ENCODE measurements around the gene RMDN3. TPM values are rescaled to one million over a fixed set of nuclear protein-coding genes. Genes with fewer than 3 reads are reported as not detected.
A peak's percentile ranks its signal among the peaks of the same experiment; 100 is the strongest.

Gene RMDN3
- total RNA-seq, 4 donors from 2014 or later: 26.7 to 41.1 (median 39.1) TPM

DNA sequence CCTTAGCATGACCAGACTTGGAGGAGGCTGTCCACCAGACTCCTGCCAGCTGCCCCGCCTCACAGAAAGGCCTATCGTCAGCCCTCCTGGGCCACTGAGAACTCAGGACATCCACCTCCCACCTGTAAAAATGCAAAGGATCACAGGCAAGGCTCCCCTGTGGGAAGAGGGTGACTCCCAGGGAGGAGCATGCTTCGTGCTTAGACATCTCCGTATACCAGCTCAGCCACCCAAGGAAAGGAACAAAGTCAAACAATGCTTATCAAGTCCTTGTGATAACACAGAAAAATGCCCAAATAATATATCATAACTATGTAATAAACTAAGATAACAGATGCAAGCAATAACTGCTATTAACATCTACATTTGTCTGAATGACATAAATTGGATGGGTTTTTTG lies 4.2 kb downstream of the RMDN3 start:
- Histone ChIP-seq H3K4me1 (peaks cover 0 to 31% (median 5%) of the 10 kb centered on the region in 4 donors), H3K27me3 (no peaks in the 10 kb centered on the region), H3K9me3 (no peaks in the 10 kb centered on the region), H3K27ac (no peak overlapping the region), H3K36me3 (peaks cover 0 to 69% (median 6%) of the 10 kb centered on the region in 3 donors), H3K4me3 (no peak overlapping the region)
- no peak for DNase-seq (ENCODE audit: low spot score in 2 of 2)
- TF ChIP-seq, protein P1, sequence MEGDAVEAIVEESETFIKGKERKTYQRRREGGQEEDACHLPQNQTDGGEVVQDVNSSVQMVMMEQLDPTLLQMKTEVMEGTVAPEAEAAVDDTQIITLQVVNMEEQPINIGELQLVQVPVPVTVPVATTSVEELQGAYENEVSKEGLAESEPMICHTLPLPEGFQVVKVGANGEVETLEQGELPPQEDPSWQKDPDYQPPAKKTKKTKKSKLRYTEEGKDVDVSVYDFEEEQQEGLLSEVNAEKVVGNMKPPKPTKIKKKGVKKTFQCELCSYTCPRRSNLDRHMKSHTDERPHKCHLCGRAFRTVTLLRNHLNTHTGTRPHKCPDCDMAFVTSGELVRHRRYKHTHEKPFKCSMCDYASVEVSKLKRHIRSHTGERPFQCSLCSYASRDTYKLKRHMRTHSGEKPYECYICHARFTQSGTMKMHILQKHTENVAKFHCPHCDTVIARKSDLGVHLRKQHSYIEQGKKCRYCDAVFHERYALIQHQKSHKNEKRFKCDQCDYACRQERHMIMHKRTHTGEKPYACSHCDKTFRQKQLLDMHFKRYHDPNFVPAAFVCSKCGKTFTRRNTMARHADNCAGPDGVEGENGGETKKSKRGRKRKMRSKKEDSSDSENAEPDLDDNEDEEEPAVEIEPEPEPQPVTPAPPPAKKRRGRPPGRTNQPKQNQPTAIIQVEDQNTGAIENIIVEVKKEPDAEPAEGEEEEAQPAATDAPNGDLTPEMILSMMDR (IDR thresholded peaks at IDR 0.05): no peak
- TF ChIP-seq POLR2A (IDR thresholded peaks at IDR 0.05) (no peak), EP300 (IDR thresholded peaks at IDR 0.05) (no peak)
- 89 to 91% methylated on average over 3 to 4 of the region's 4 CpGs for WGBS, 2 donors

DNA sequence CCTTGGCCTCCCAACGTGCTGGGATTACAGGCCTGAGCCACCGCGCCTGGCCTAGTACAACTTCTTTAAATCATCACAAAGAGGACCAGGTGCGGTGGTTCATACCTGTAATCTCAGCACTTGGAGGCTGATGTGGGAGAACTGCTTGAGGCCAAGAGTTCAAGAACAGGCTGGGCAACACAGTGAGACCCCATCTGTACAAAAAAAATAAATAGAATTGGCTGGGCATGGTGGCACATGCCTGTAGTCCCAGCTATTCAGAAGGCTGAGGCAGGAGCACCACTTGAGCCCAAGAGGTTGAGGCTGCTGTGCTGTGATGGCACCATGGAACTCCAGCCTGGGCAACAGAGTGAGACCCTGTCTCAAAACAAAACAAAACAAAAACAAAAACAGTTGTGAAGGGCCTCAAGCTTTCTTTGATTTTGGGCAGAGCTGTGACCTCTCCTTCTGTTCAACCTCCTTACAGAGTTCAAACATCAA lies 5.9 kb downstream of the RMDN3 start:
- 90 to 96% methylated on average over 4 of the region's 4 CpGs for WGBS, 2 donors
- Histone ChIP-seq H3K4me3 (no peak overlapping the region), H3K27me3 (no peaks in the 10 kb centered on the region), H3K9me3 (no peaks in the 10 kb centered on the region), H3K36me3 (peaks cover 0 to 86% (median 6%) of the 10 kb centered on the region in 3 donors), H3K4me1 (peaks cover 0 to 22% (median 1%) of the 10 kb centered on the region in 4 donors), H3K27ac (no peak overlapping the region)
- DNase-seq (ENCODE audit: low spot score in 2 of 2): no peak
- TF ChIP-seq POLR2A (IDR thresholded peaks at IDR 0.05) (no peak), EP300 (IDR thresholded peaks at IDR 0.05) (no peak)
- TF ChIP-seq, protein P1 (IDR thresholded peaks at IDR 0.05): no peak

DNA sequence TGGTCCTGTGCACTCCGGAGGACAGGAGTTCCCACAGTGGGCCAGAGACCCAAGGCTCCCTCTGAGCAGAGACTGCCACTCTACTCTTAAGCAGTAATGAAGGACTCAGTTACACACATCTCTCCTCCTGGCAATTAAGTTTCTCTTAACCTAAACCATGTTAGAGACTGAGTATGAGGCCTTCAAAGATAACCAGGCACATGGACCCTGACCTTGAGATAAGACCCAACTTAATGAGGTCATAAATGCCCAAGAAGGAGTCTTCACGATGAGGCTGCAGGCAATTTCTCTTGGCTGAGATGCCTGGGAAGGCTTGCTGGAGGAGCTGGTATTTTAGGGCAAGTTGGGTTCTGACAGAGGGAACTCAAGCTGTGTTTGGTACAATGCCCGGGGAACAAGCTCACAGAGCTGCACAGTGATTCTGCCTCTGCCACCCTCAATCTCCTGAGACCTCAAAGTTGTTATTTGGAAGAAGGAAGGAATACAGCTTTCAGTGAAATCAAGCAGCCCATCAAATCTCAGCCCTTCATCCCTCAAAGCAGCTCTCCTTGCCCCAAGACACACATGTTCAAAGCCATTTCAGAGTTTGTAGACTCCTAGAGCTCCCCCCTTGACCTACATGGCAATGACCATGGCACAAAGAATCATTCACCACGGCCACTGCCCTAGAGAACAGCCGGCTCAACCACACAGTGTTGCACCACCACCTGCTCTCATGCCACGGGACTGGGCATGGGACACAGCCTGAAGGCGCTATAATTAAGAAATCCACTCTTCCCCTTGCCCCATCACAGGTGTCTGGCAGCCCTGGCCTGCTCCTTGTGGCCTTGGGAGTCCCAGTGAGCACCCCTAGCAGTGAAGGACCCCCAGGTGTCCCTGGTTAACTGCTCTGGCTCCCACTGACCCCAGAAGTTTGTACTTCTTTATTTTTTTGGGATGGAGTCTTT lies 7.1 kb downstream of the RMDN3 start:
- no peak for TF ChIP-seq POLR2A (IDR thresholded peaks at IDR 0.05)
- TF ChIP-seq, protein P1 (IDR thresholded peaks at IDR 0.05): no peak
- TF ChIP-seq EP300 (IDR thresholded peaks at IDR 0.05): no peak
- Histone ChIP-seq H3K27ac (no peak overlapping the region), H3K27me3 (no peaks in the 10 kb centered on the region), H3K4me1 (peaks cover 0 to 9% (median 0%) of the 10 kb centered on the region in 4 donors), H3K9me3 (no peaks in the 10 kb centered on the region), H3K4me3 (no peak overlapping the region), H3K36me3 (peaks cover 0 to 95% (median 6%) of the 10 kb centered on the region in 3 donors)
- DNase-seq (ENCODE audit: low spot score in 2 of 2): no peak
- WGBS, 2 donors: 67 to 83% methylated on average over 7 of the region's 7 CpGs

DNA sequence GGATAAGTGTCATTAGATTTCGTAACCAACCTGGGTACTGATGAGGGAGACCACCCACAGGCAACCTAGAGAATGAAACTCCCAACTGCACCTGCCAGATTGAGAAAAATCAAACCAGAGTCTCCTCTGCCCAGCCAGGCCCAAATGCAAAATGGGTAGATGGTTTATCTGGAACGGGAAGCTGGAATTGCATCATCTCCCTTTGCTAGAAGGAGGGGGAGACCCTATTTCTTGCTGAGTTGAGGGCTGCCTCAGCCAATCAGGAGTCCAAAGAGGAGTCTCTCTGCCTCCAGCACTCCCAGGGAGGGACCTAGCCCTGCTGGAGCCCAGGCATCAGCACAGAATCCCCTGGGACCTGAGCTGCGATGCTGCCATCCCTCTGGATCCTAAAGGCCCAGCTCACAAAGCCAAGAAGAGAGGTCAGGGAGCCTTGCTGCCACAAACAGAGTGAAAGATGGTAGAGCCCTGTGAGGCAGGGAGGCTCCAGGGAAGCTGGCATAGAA lies 8.1 kb downstream of the RMDN3 start:
- TF ChIP-seq EP300 (IDR thresholded peaks at IDR 0.05) (no peak), POLR2A (IDR thresholded peaks at IDR 0.05) (no peak)
- TF ChIP-seq, protein P1 (IDR thresholded peaks at IDR 0.05): no peak
- no peaks in the 10 kb centered on the region for H3K27me3 ChIP-seq
- peaks cover 0 to 4% (median 0%) of the 10 kb centered on the region in 4 donors for H3K4me1 ChIP-seq
- no peak overlapping the region for H3K4me3 ChIP-seq
- no peak for DNase-seq (ENCODE audit: low spot score in 2 of 2)
- H3K36me3 ChIP-seq: peaks cover 0 to 98% (median 6%) of the 10 kb centered on the region in 3 donors
- WGBS, 2 donors: 60 to 70% methylated on average over 3 of the region's 3 CpGs
- H3K9me3 ChIP-seq: no peaks in the 10 kb centered on the region
- no peak overlapping the region for H3K27ac ChIP-seq

DNA sequence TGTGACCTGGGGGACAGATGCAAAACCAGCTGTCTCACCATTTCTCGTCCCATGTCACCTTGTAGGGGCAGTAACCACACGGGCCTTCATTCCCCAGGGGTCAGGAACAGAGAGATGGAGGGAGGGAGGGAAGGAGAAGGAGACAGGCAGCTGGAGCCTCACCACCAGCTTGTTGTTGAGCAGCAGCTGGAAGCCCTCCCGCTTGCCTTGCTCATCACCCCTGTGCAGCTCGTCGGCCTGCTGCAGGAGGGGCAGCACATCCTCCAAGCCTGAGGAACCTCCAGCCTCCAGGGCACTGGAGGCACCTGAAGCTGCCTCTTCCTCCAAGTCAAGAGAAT lies 10.3 kb downstream of the RMDN3 start:
- TF ChIP-seq, protein P1 (IDR thresholded peaks at IDR 0.05): no peak
- TF ChIP-seq EP300 (IDR thresholded peaks at IDR 0.05) (no peak), POLR2A (IDR thresholded peaks at IDR 0.05) (no peak)
- Histone ChIP-seq H3K4me3 (no peak overlapping the region), H3K27me3 (no peaks in the 10 kb centered on the region), H3K9me3 (no peaks in the 10 kb centered on the region), H3K4me1 (peaks cover 0 to 4% (median 0%) of the 10 kb centered on the region in 4 donors), H3K36me3 (peaks cover 0 to 95% (median 0%) of the 10 kb centered on the region in 3 donors), H3K27ac (peak overlapping the region in 1 of 4 donors; percentile 29)
- 53 to 61% methylated on average over 5 of the region's 5 CpGs for WGBS, 2 donors
- DNase-seq (ENCODE audit: low spot score in 2 of 2): no peak
